ENCODE data around the gene CIT. TPM values are rescaled to one million over a fixed set of nuclear protein-coding genes. Genes with fewer than 3 reads are reported as not detected.

The CIT gene
- total RNA-seq, 4 donors from 2014 or later = under 0.01 to 28.1 (median 5.8) TPM

DNA sequence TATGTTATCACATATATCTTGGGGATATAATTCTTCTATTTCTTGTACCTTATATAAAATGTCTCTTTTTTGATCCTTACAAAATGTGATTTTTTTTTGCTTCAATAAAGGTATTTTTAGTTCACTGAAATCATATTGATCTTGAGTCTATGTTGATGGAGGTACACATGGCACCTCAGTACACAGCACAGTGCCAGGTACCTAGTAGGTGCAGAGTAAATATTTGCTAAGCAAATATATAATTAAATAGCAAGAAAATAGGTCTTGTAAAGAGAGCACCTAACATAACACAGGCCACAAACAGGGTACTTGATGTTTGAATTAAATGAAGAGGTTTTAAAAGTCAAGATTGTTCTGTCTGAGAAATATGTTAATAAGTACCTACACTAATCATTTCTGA, 69.7 kb downstream of the CIT start:
- no peaks in the 10 kb centered on the region for H3K4me1 ChIP-seq
- intact Hi-C loops (cut with DNase I; ENCODE audit: low total_unique reads) = no loop called here

DNA sequence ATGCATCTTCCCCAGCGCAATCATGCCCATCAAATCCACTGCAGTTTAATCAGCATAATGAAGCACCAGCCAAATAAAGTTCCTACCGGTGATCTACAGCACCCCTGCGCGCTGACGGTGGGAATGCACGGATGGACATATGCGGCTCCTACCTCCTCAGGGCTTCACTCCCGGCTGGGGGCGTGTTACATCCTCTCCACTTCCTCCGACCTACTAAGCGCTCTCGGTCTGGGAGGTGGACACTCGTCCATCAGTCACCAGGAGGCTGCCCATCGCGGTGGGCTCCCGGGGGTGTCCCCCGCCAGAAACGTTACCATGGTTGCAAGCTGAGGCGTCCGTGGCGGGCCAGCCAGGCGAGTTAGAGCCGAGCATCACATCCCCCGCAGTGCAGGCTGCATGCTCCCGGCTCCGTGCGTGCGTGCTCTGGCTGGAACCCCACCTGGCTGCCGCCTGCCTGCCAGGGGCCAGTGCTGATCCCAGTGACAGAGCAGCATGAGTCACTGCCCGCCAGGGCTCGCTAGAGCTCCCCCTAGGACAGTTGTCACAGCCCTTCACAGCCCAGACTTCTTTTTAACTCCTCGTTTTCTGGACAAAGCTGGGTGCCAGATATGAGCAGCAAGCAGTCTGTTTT, 73.0 kb downstream of the CIT start:
- intact Hi-C loops (cut with DNase I; ENCODE audit: low total_unique reads) = no loop called here
- TF ChIP-seq POLR2A (IDR thresholded peaks at IDR 0.05) = no peak
- TF ChIP-seq, protein P1, sequence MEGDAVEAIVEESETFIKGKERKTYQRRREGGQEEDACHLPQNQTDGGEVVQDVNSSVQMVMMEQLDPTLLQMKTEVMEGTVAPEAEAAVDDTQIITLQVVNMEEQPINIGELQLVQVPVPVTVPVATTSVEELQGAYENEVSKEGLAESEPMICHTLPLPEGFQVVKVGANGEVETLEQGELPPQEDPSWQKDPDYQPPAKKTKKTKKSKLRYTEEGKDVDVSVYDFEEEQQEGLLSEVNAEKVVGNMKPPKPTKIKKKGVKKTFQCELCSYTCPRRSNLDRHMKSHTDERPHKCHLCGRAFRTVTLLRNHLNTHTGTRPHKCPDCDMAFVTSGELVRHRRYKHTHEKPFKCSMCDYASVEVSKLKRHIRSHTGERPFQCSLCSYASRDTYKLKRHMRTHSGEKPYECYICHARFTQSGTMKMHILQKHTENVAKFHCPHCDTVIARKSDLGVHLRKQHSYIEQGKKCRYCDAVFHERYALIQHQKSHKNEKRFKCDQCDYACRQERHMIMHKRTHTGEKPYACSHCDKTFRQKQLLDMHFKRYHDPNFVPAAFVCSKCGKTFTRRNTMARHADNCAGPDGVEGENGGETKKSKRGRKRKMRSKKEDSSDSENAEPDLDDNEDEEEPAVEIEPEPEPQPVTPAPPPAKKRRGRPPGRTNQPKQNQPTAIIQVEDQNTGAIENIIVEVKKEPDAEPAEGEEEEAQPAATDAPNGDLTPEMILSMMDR (IDR thresholded peaks at IDR 0.05) = no peak
- Histone ChIP-seq H3K4me1 (no peaks in the 10 kb centered on the region), H3K36me3 (no peaks in the 10 kb centered on the region), H3K9me3 (no peaks in the 10 kb centered on the region), H3K27ac (no peak overlapping the region), H3K4me3 (no peak overlapping the region), H3K27me3 (peaks cover 0 to 4% of the 10 kb centered on the region in 2 donors)
- DNase-seq = no peak

More for the DNA sequence above, 69.7 kb downstream of the CIT start:
- peaks cover 0 to 4% of the 10 kb centered on the region in 2 donors for H3K27me3 ChIP-seq
- no peak overlapping the region for H3K27ac ChIP-seq
- no peak overlapping the region for H3K4me3 ChIP-seq
- H3K36me3 ChIP-seq = no peaks in the 10 kb centered on the region
- no peak for DNase-seq
- TF ChIP-seq, protein P1 (IDR thresholded peaks at IDR 0.05) = no peak
- no peak for TF ChIP-seq POLR2A (IDR thresholded peaks at IDR 0.05)
- H3K9me3 ChIP-seq = no peaks in the 10 kb centered on the region

DNA sequence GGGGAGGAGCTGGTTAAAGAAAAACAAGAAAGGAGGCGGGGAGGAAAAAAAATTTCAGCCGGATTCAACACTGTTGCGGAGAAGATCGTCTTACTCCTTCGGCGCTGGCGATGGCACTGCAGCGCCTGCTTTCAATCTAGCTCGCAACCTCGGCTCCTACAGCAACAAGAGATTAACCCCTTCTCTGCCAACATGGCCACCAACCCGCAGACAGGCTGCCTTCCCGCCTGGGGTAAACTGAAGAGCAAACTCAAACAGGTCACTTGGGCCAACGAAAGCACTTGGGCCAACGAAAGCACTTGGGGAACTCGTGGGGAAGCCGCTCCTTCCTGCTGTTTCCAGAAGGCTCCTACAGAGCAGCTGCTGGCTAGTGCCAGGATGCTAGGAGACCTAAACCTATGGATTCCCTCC, 73.7 kb downstream of the CIT start:
- Histone ChIP-seq H3K4me1 (no peaks in the 10 kb centered on the region), H3K9me3 (no peaks in the 10 kb centered on the region), H3K36me3 (no peaks in the 10 kb centered on the region), H3K27me3 (peaks cover 0 to 4% of the 10 kb centered on the region in 2 donors), H3K27ac (no peak overlapping the region), H3K4me3 (no peak overlapping the region)
- intact Hi-C loops (cut with DNase I; ENCODE audit: low total_unique reads) = no loop called here
- no peak for TF ChIP-seq POLR2A (IDR thresholded peaks at IDR 0.05)
- TF ChIP-seq, protein P1 (IDR thresholded peaks at IDR 0.05) = no peak
- no peak for DNase-seq

DNA sequence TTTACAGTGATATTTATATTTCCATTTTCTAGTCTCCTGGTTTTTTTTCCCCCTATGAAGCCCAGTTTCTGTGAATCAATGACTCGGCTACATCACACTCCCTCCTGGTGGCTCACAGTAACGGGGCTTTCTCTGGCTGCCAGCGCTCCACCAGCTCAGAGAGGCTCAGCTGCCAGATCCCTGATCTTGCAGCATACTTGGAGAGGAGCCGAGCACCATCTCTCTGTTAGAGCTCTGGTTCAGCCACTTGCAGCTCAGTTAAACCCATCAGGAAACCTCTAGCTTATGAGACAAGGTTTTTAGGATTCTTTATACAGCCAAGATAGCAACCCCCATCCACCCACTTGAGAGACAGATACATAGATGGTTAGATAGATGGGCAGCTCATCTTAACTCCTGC, 74.6 kb downstream of the CIT start:
- Histone ChIP-seq H3K27me3 (peaks cover 0 to 4% of the 10 kb centered on the region in 2 donors), H3K4me3 (no peak overlapping the region), H3K27ac (no peak overlapping the region), H3K9me3 (no peaks in the 10 kb centered on the region), H3K36me3 (no peaks in the 10 kb centered on the region), H3K4me1 (no peaks in the 10 kb centered on the region)
- intact Hi-C loops (cut with DNase I; ENCODE audit: low total_unique reads) = no loop called here
- TF ChIP-seq, protein P1 (IDR thresholded peaks at IDR 0.05) = no peak
- TF ChIP-seq POLR2A (IDR thresholded peaks at IDR 0.05) = no peak
- no peak for DNase-seq

DNA sequence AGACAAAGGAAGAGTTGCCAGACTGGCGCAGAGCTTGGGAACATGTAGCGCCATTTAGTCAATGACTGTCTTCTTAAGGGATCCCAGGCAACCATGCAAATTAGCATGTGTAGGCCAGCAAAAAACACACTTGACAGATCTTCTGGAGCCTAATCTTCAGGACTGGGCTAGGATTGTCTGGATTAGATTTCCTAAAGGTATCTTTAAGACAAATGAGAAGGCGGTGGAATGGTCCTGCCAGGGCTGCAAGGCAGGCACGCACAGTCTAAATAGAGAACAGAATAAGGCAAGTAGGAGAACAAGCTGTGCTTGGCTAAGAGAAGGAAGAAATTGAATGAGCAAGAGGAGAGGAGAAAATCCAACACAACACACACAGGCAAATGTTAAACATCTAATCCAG, 80.0 kb downstream of the CIT start:
- H3K4me1 ChIP-seq = no peaks in the 10 kb centered on the region
- no peak overlapping the region for H3K27ac ChIP-seq
- intact Hi-C loops (cut with DNase I; ENCODE audit: low total_unique reads) = no loop called here
- DNase-seq = no peak
- H3K27me3 ChIP-seq = no peaks in the 10 kb centered on the region
- H3K9me3 ChIP-seq = no peaks in the 10 kb centered on the region
- no peaks in the 10 kb centered on the region for H3K36me3 ChIP-seq
- TF ChIP-seq, protein P1 (IDR thresholded peaks at IDR 0.05) = no peak
- no peak for TF ChIP-seq POLR2A (IDR thresholded peaks at IDR 0.05)
- no peak overlapping the region for H3K4me3 ChIP-seq
